Heart left ventricle (tissue), 16 donors: Measurements from ENCODE around the gene HIC1. TPM values are rescaled to one million over a fixed set of nuclear protein-coding genes. Genes with fewer than 3 reads are reported as not detected.

Experiments used
- ATAC-seq, 4 donors: fragments of 200-7000 bp; cut with Tn5 transposase; one replicate each; pipeline ENCODE4 v1.9.1; 2020 to 2022; ENCODE audit warnings: moderate library complexity in 4 of 4, mild to moderate bottlenecking in 3 of 4, moderate number of reproducible peaks in 1 of 4
- DNase-seq, 5 donors: peaks; one replicate each; pipeline ENCODE4 v3.0.0-alpha.2; 2020
- H3K27ac ChIP-seq, 12 donors: fragments of 200-600 bp; sonication (generic) in 4 of 12; one replicate each; pipeline versions ENCODE4 v1.5.0 to v1.8.0; 2016 to 2022; ENCODE audit warnings: mild to moderate bottlenecking in 2 of 12
- H3K27me3 ChIP-seq, 9 donors: fragments of 200-600 bp; sonication (generic) in 2 of 9; one replicate each; pipeline versions ENCODE4 v1.5.1 to v1.8.0; 2016 to 2022; ENCODE audit warnings: mild to moderate bottlenecking in 3 of 9
- H3K36me3 ChIP-seq, 9 donors: fragments of 200-600 bp; sonication (generic) in 2 of 9; one replicate each; pipeline versions ENCODE4 v1.5.0 to v1.8.0; 2018 to 2022; ENCODE audit warnings: mild to moderate bottlenecking in 2 of 9
- H3K4me1 ChIP-seq, 12 donors: fragments of 200-600 bp; sonication (generic) in 4 of 12; one replicate each; pipeline versions ENCODE4 v1.5.0 to v1.8.0; 2016 to 2022; ENCODE audit warnings: mild to moderate bottlenecking in 3 of 12
- H3K4me3 ChIP-seq, 12 donors: fragments of 200-600 bp; sonication (generic) in 4 of 12; one replicate each; pipeline versions ENCODE4 v1.5.0 to v1.8.0; 2017 to 2022; ENCODE audit warnings: mild to moderate bottlenecking in 9 of 12, moderate library complexity in 4 of 12
- H3K9me3 ChIP-seq, 12 donors: fragments of 200-600 bp; sonication (generic) in 4 of 12; one replicate each; pipeline versions ENCODE4 v1.5.0 to v1.8.0; 2016 to 2022; ENCODE audit warnings: mild to moderate bottlenecking in 1 of 12
- CTCF ChIP-seq, 12 donors: fragments of 200-600 bp; sonication (generic) in 4 of 12; IDR thresholded peaks; one replicate each; pipeline versions ENCODE4 v1.5.0 to v1.8.0; 2018 to 2022; ENCODE audit warnings: antibody characterized with exemption in 12 of 12, mild to moderate bottlenecking in 5 of 12
- POLR2A ChIP-seq, 2 donors: fragments of 450-650 bp; IDR thresholded peaks; one replicate each; pipeline ENCODE4 v1.6.1; 2017; ENCODE audit warnings: antibody characterized with exemption in 2 of 2, mild to moderate bottlenecking in 2 of 2, moderate library complexity in 2 of 2
- WGBS, 4 donors: extraction: QIAGEN DNeasy Blood & Tissue Kit in 2 of 4; methylation state at CpG; one replicate each; pipeline versions ENCODE4 v1.1.5 to v1.1.7; 2013 to 2018; 5-methylcytosine and 5-hydroxymethylcytosine counted together
- intact Hi-C, 10 donors: fragments of 100-400 bp; cut with DNase I; formaldehyde crosslinking; loops; one replicate each; pipeline versions ENCODE4 v1.11.1 to v1.14.2; 2022
- polyA plus RNA-seq, 2 donors: library from polyadenylated mRNA; stranded (reverse); fragments of 200-250 nt; gene quantifications; one replicate each; pipeline ENCODE4 v1.2.3, GENCODE V29; 2013
- total RNA-seq, 9 donors: library from RNA; depleted of rRNA in 2 of 9; stranded (reverse); fragments of >200 nt in 2 of 9; fragmentation: NEBNext Ultra II Directional in 3 of 9; extraction: Animal tissue kit (Norgen Biotek cat#: 25700) in 3 of 9; gene quantifications; one replicate each; pipeline versions ENCODE4 v1.1.0 to v1.2.4, GENCODE V29; 2016 to 2023
- donor health status: ischemic (EF 13 %, LVEDD 7.1; RV severe dilation, severe dysfunction).
- donor health status: healthy with polysubstance abuse.
- donor health status: DM: no; HTN: yes; CAD: no.
- donor health status: DM: no; HTN: no; CAD: no.
- donor health status: ischemic (EF 25% LVEDD 6.9; RV normal size, moderate dysfunction).
- donor health status: ischemic (EF 25% LVEDD 5.7; RV mildly dilated, moderate dysfunction).
- donor health status: healthy.
- donor health status: DM: yes; HTN: yes; CAD: no.
- donor health status: ischemic (EF 35%, LVEDD 5.7; RV mildly dilated, moderate dysfunction).
- donor health status: nonischemic (EF 11% LVEDD 7.7; RV severe dilation, severe dysfunction).
- donor health status: DM: yes; HTN: yes; CAD: no.
- donor health status: PGD.
- donor health status: ischemic (EF 29% LVEDD 5.4; RV normal size, mild dysfunction).
- donor health status: nonischemic (EF 23%, LVEDD 6.1; RV moderate dilation, normal function).

The HIC1 gene
- total and polyA plus RNA-seq, 11 donors = 8.3 to 29.6 (median 14.2) TPM

GRCh38 chr17:2064520-2064971 lies 9.6 kb downstream of the HIC1 start:
- no peaks in the 10 kb centered on the region for H3K9me3 ChIP-seq
- H3K36me3 ChIP-seq = peaks cover 0 to 74% (median 42%) of the 10 kb centered on the region in 9 donors
- intact Hi-C loops = loop anchor here in 5 of 10 donors (5.0 kb wide), 2 partner anchors 108 to 113 kb away; no protein-coding TSS in a partner anchor
- TF ChIP-seq POLR2A (IDR thresholded peaks at IDR 0.05) (no peak), CTCF (IDR thresholded peaks at IDR 0.05) (no peak)
- no peak overlapping the region for H3K4me3 ChIP-seq
- ATAC-seq (no peak), DNase-seq (peak in 1 of 5 donors; percentile 49)
- H3K27ac ChIP-seq = peak overlapping the region; percentile 67 to 98 (median 92)
- H3K4me1 ChIP-seq = peaks cover 3 to 96% (median 90%) of the 10 kb centered on the region in 12 donors
- H3K27me3 ChIP-seq = peaks cover 0 to 11% (median 0%) of the 10 kb centered on the region in 9 donors
- WGBS, 4 donors = 48 to 53% (median 51%) methylated on average over 6 of the region's 6 CpGs

GRCh38 chr17:2064980-2065785 lies 10.3 kb downstream of the HIC1 start:
- no peaks in the 10 kb centered on the region for H3K9me3 ChIP-seq
- ATAC-seq (peak in 3 of 4 donors; percentile 8 to 31 (median 17)), DNase-seq (peak in 4 of 5 donors; percentile 57 to 79 (median 66))
- H3K36me3 ChIP-seq = peaks cover 0 to 67% (median 35%) of the 10 kb centered on the region in 9 donors
- TF ChIP-seq POLR2A (IDR thresholded peaks at IDR 0.05) = no peak
- peak in 9 of 12 donors; percentile 5 to 56 (median 23) for TF ChIP-seq CTCF (IDR thresholded peaks at IDR 0.05)
- 68 to 78% (median 77%) methylated on average over 13 to 24 of the region's 24 CpGs for WGBS, 4 donors
- no peak overlapping the region for H3K4me3 ChIP-seq
- H3K27me3 ChIP-seq = peaks cover 0 to 6% (median 0%) of the 10 kb centered on the region in 9 donors
- intact Hi-C loops = loop anchor here in 6 of 10 donors (5.0 kb wide), 2 partner anchors 107 to 112 kb away; no protein-coding TSS in a partner anchor
- H3K4me1 ChIP-seq = peaks cover 3 to 94% (median 85%) of the 10 kb centered on the region in 12 donors
- peak overlapping the region in 11 of 12 donors; percentile 67 to 98 (median 93) for H3K27ac ChIP-seq

DNA sequence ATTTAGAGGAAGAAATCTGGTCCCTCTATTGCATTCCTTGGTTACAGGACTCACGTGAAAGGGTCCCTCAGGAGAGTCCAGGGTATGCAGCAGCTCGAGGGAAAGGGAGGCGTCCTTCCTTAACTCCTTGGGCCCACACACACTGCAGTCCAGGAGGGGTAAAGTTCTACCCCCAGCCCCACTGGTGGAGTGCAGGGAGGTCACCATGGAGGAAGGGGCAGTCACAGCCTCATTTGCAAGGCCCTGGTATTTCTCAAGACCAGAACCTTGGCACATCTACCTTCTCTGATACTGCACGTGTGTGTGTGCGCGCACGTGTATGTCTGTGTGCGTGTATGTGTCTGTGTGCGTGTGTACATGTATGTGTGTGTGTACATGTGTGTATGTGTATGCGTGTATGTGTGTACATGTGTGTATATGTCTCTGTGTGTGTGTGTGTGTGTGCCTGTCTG lies 11.1 kb downstream of the HIC1 start:
- TF ChIP-seq POLR2A (IDR thresholded peaks at IDR 0.05) = no peak
- no peak for TF ChIP-seq CTCF (IDR thresholded peaks at IDR 0.05)
- Histone ChIP-seq H3K4me3 (no peak overlapping the region), H3K27ac (peak overlapping the region in 11 of 12 donors; percentile 67 to 98 (median 93)), H3K36me3 (peaks cover 0 to 60% (median 27%) of the 10 kb centered on the region in 9 donors), H3K27me3 (no peaks in the 10 kb centered on the region), H3K4me1 (peaks cover 9 to 94% (median 83%) of the 10 kb centered on the region in 12 donors), H3K9me3 (no peaks in the 10 kb centered on the region)
- ATAC-seq (no peak), DNase-seq (no peak)
- intact Hi-C loops = loop anchor here in 1 of 10 donors (5.0 kb wide), 1 partner anchor 111 kb away; no protein-coding TSS in a partner anchor
- 70 to 79% (median 73%) methylated on average over 10 of the region's 10 CpGs for WGBS, 4 donors
